NOMO-1 (cell line): ENCODE results near the gene RBPJ.
"Not testable (repeated sequence)": the region's sequence is repeated elsewhere in the genome, so short reads cannot be mapped to it uniquely, and the experiment has no call there.

Experiments
- DNase-seq, 2 experiments: peaks; one replicate each; lab custom pipeline; 2025; ENCODE audit not compliant: unreplicated experiment in 2 of 2; lab: John Stamatoyannopoulos, UW

RBPJ gene

DNA sequence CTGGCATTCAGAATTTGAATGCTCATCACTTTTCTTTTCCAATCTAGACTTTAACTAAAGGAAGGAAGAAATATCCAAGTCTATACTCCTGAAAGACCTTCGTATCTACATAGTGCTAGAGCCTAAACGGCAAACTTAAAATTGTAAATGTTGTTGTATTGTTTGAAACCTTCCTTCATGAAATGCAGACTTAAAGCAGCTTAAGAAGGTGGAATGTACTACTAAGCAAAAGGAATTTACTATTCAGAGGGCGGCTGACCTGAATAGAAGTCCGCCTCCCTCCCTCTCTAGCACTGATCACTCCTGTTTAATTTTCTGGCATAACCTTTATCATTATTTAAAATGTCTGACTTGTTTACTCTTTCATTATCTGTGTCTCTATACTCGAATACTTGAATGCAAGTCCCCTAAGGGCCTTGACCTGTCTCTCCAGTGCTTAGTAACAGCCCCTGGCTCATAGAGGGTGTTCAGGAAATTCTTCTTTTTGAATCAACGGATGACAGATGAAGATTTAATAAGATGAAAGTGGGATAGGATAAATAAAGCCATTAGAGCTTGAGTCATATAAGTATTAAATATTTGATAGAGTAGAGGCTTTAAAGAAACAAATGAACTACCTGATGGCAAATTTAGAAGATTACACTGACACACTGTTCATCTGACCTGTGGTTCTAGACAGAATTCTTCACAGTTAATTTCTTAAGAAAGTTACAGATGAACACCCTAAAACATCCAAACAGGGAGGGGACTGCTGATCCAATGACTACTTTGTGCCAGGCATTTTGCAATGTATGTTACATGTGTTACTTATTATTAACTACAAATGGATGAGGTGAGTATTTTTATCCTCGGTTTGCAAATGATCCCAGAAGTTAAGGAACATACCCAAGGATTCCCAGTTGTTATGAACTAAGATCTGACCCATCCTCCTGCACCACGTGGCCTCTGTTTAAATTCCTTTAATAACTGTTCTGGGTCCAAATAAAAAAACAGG, 20.2 kb upstream of the RBPJ start:
- DNase-seq = no peak

- peak; percentile 83 to 93 for DNase-seq
Measured at GRCh38 chr4:26302031-26302899, 18.5 kb upstream of the RBPJ start.

GRCh38 chr4:26303008-26303407, 17.8 kb upstream of the RBPJ start:
- no peak for DNase-seq

GRCh38 chr4:26307037-26307800, 13.6 kb upstream of the RBPJ start:
- peak in 1 of 2 experiments; percentile 24 for DNase-seq

DNA sequence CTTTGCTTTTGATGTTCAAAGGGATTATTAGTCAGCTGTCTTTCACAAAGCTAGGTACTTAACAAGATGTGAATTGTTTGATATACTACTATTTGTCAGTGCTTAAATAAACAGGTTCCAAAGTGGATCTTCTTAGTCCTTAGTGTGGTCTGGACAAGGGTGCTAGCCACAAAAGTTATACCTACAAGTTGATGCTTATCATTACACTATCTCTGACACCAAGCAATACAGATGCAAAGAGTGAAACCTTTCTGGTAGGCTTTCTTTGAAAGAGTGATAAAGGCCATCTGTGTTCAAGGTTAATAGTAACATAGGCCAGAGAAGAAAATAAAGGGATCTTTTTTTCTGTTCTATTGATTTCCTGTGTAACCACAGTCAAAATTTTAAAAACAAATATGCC, 12.2 kb upstream of the RBPJ start:
- no peak for DNase-seq

DNA sequence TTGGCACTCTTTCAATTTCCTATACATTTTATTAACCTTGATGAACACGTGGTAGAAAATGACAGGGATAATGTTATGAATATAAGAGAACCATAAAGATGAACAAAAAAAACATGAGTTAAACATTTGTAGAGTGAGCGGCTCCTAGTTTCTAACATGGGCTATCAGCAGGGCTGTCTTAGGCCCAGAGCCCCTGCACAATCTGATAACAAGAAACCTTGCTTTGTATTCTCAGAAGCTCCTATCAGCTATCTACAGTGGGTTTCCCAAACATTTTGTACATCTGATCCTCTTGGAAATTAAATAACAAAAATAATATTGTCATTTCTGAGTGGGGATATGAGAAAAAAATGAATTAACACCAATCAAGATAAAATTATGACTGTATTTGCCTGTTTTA, 10.6 kb upstream of the RBPJ start:
- DNase-seq = no peak

DNA sequence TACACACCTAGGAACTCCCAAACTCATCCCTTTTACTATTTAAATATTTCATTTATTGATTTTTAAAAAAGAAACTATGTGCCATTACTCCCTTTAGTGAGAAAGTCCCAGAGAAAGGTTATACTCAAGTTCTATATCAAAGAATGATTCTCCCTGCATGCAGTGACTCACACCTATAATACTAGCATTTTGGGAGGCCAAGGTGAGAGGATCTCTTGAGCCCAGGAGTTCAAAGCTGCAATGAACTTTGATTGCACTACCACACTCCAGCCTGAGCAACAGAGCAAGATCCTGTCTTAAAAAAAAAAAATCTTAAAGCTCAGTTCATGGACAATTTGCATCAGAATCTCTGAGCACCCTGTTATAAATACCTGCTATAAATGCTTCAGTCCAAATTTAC, 9.2 kb upstream of the RBPJ start:
- no peak for DNase-seq

- not testable (repeated sequence) for DNase-seq
Measured at GRCh38 chr4:26315316-26315932, 5.4 kb upstream of the RBPJ start.

GRCh38 chr4:26317766-26318165, 3.0 kb upstream of the RBPJ start:
- DNase-seq = no peak

DNA sequence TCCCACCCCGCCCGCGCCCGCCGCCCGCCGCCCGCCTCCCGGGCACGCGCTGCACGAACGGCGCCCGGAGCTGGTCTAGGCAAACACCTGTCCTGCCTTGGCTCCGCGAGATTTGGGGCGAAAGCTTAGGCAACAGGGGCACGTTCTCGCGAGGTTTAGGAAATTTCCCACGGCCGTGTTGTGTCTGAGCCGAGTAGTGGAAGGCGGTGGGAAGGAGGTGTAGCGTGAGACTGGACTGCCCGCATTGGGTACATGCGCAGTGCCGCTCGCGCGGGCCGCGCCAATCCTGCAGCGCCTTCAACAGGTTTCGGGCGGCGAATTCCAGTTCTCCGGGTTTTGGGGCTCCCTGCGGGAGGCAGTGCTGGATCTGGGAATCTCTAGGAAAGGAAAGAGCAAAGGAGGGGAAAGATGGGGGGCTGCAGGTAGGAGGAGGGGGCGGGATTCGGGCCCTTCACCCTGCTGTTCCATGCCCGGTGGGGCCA, 1.3 kb upstream of the RBPJ start:
- peak; percentile 97 to 98 for DNase-seq

DNA sequence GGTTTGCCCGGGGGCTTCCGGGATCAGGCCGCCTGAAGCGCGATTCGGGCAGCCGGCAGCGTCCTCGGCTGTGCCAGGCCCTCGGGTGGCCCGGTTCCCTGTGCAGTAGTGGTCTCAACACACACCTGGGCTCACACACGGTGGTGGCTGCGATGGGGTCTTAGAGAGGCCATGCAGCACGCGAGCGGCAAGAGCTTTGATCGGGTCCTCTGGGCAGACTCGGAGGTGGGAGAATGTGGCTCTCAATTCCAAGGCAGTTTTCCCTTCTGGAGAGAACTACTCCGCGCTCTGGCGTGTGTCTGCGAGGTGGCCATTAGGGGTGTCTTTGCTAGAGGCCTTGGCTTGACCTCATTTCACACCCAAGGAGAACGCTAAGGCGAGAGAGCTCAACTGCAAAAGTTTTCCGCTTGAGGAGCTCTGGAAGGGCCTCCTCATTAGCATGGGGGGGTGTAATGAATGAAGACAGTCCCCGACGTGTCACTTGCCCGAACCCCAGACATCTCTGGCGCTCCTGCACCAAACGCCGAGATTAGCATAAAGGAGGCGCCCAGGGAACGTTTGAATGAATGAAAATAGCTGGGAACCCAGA, 771 bp upstream of the RBPJ start:
- peak; percentile 49 to 53 for DNase-seq

DNA sequence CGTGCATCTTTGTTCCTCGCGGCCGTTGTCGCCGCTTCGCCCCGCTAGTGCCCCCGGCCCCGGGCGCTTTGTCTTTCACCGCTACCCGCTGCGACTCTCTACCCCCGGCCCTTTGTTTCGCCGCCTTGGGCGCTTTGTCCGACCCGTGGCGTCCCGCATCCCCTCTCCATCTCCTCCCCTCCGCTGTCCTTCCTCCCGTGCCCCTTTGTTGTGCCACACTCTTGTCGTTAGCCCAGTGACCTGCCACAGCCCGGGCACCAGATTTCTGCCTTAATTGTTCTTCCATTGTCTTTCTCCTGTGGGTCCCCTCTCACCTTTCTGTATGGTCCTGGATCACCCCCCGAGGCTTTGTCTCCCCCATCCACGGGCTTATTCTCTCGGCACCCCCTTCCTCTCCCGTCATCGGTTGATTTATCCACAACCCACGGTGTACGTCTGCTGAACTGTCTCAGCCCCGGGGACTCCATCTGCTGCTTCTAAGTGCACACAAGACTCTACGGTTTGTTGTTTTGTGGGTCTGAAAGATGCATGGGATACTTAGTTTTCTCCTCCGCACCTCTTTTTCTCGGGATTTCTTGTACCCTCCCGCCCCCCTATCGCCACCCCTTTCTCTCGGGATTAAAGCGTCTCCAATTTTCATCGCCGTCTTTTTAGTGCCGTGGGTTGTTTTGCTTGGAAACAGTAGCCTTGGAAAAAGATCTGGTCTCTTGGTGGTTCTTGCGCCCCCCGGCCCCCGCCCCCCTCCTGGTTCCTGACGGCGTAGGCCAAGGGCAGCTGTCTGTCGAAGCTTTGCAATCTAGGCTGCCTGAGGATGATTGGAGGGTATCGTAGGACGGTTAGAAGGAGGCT, 783 bp downstream of the RBPJ start:
- DNase-seq = peak; percentile 24 to 36

DNA sequence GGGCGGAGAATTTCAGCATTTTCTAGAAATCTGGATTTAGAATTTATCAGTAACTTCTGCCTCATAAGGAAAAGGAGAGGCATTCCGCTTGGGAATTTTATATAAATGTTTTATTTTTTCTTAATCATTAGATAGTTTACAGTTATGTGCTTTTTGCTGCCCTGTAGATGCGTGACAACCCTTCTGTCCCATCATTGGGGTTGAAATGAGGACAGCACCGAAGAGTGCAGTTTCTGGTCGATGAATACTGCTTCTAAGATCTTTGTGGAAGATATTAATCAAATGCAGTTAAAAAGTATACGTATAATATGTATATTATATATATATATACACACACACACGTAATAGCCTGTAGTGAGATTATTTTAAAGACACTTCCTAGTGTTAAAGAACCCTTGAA, 1.5 kb downstream of the RBPJ start:
- no peak for DNase-seq

- no peak for DNase-seq
Measured at GRCh38 chr4:26323821-26324220, 3.0 kb downstream of the RBPJ start.

DNA sequence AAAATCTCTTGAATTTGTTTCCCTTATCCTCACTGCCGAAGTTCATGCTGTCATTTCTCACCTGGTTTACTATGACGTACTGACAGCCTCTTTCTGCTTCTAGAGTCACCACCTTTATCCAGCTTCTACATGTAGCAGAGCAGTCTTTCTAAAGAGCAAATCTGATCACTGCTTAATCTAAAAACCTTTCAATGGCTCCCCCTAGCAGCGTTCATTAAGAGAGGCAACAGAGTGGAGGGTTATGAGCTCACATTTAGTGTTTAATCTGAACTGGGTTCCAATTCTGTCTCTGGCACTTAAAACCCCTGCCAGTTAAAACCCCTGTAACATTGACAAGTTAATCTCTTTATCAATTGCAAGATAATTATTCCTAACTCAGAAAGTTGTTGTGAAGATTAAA, 4.4 kb downstream of the RBPJ start:
- DNase-seq = peak; percentile 32 to 56

DNA sequence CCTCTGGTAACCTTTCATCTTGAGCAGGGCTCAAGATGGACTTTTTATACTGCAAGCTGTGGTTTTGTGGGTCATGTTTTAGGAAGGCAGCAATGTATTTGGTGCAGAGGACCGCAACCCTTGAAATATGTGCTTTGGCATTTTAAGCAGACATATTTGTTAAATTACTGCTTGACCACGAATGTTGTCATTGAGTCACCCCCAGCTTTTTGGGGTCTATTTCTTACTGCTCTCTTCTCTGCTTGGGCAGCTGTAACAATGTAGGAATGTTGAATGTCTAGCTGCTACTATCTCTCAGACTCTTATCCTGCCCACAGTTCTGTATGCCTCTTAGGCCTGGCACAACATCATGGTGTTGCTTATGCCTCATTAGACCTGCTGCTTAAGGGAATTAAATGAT, 6.0 kb downstream of the RBPJ start:
- no peak for DNase-seq

GRCh38 chr4:26330186-26330787, 9.5 kb downstream of the RBPJ start:
- peak; percentile 32 to 73 for DNase-seq

- DNase-seq = peak; percentile 29 to 62
Measured at GRCh38 chr4:26330946-26331345, 10.1 kb downstream of the RBPJ start.
